DND-41 (cell line): ENCODE measurements around the gene BAHCC1.

Experiments used
- ATAC-seq: fragments of 200-7000 bp; cut with Tn5 transposase; 3 replicates; pipeline ENCODE4 v1.9.1; 2021; ENCODE audit warnings: low read depth; ENCODE audit not compliant: insufficient read depth
- DNase-seq: peaks from one replicate; pipeline ENCODE4 v3.0.0-alpha.2; 2020
- H2AFZ ChIP-seq: 2 replicates; pipeline ENCODE4 v1.6.0; 2012; ENCODE audit warnings: low read depth, low read length
- H3K27ac ChIP-seq: 2 replicates; pipeline ENCODE4 v1.5.1; 2012; ENCODE audit warnings: low read length, inconsistent platforms
- H3K27me3 ChIP-seq: fragments of 200-600 bp; sonication (generic); 2 replicates; pipeline ENCODE4 v1.6.0; 2012; ENCODE audit warnings: low read length, mild to moderate bottlenecking, inconsistent platforms; ENCODE audit not compliant: insufficient read depth, poor library complexity
- H3K36me3 ChIP-seq: 2 replicates; pipeline ENCODE4 v1.5.1; 2012; ENCODE audit warnings: low read length, inconsistent platforms; ENCODE audit not compliant: insufficient read depth
- H3K4me1 ChIP-seq: 2 replicates; pipeline ENCODE4 v1.5.1; 2012; ENCODE audit warnings: mild to moderate bottlenecking, low read length; ENCODE audit not compliant: insufficient read depth
- H3K4me2 ChIP-seq: 2 replicates; pipeline ENCODE4 v1.6.0; 2012; ENCODE audit warnings: mild to moderate bottlenecking, moderate library complexity, low read length, inconsistent platforms; ENCODE audit not compliant: insufficient read depth
- H3K4me3 ChIP-seq, 2 experiments: fragments of 200-600 bp in 1 of 2; shearing (Covaris generic) in 1 of 2; 2 replicates each; pipeline ENCODE4 v1.5.1; 2012 to 2016; ENCODE audit warnings: inconsistent platforms in 2 of 2, low read length in 2 of 2, mild to moderate bottlenecking in 2 of 2, low read depth in 1 of 2, moderate library complexity in 1 of 2
- H3K79me2 ChIP-seq: 2 replicates; pipeline ENCODE4 v1.6.0; 2012; ENCODE audit warnings: low read length, inconsistent platforms; ENCODE audit not compliant: insufficient read depth
- H3K9ac ChIP-seq: 2 replicates; pipeline ENCODE4 v1.6.0; 2012; ENCODE audit warnings: low read depth, mild to moderate bottlenecking, inconsistent platforms, low read length, moderate library complexity
- H3K9me3 ChIP-seq: 2 replicates; pipeline ENCODE4 v1.5.1; 2012; ENCODE audit warnings: low read length, moderate library complexity, mild to moderate bottlenecking, inconsistent platforms; ENCODE audit not compliant: insufficient read depth, severe bottlenecking
- H4K20me1 ChIP-seq: 2 replicates; pipeline ENCODE4 v1.6.0; 2012; ENCODE audit warnings: low read length; ENCODE audit not compliant: insufficient read depth
- EZH2 ChIP-seq: IDR thresholded peaks from 3 replicates; pipeline ENCODE4 v1.6.1; 2012; ENCODE audit warnings: borderline replicate concordance, low read depth, mild to moderate bottlenecking, moderate library complexity, low read length, inconsistent platforms; ENCODE audit not compliant: severe bottlenecking
- TF ChIP-seq, protein P1 (sequence below): IDR thresholded peaks from 2 replicates; pipeline ENCODE4 v1.5.1; 2012; ENCODE audit warnings: borderline replicate concordance, low read length, moderate library complexity, mild to moderate bottlenecking; ENCODE audit not compliant: poor library complexity, severe bottlenecking; ENCODE audit errors: extremely low read depth

Gene BAHCC1

DNA sequence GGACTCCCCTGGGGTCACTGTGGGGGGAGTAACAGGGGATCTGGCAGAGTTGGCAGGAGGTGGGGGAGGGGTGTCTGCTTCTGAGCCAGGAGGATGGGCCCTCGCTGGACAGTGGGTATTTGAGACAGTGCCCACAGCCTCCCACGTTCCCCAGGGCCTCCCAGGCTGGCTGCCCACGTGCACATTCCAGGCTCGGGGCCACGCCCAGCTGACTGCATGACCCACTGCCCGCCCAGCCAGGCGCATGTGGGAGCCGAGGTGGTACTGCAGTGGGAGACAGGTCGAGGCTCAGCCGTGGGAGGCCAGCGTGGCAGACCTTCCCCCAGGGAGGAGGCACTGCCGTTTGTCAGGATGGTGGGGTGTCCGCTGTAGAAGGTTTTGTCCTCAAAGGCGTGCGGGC lies 38.8 kb downstream of the BAHCC1 start:
- ATAC-seq (no peak), DNase-seq (no peak)
- H3K36me3 ChIP-seq, result no peaks in the 10 kb centered on the region
- TF ChIP-seq, protein P1, sequence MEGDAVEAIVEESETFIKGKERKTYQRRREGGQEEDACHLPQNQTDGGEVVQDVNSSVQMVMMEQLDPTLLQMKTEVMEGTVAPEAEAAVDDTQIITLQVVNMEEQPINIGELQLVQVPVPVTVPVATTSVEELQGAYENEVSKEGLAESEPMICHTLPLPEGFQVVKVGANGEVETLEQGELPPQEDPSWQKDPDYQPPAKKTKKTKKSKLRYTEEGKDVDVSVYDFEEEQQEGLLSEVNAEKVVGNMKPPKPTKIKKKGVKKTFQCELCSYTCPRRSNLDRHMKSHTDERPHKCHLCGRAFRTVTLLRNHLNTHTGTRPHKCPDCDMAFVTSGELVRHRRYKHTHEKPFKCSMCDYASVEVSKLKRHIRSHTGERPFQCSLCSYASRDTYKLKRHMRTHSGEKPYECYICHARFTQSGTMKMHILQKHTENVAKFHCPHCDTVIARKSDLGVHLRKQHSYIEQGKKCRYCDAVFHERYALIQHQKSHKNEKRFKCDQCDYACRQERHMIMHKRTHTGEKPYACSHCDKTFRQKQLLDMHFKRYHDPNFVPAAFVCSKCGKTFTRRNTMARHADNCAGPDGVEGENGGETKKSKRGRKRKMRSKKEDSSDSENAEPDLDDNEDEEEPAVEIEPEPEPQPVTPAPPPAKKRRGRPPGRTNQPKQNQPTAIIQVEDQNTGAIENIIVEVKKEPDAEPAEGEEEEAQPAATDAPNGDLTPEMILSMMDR, result no peak
- no peak for TF ChIP-seq EZH2
- no peaks in the 10 kb centered on the region for H3K27me3 ChIP-seq
- H3K27ac ChIP-seq, result no peak overlapping the region
- H3K9ac ChIP-seq, result no peak overlapping the region
- H2AFZ ChIP-seq, result no peak overlapping the region
- peaks cover 13% of the 10 kb centered on the region for H3K4me1 ChIP-seq
- 0 out of 2 replicates have a peak, but pooled peaks cover 2% of the 10 kb centered on the region for H3K79me2 ChIP-seq
- peaks cover 15% of the 10 kb centered on the region for H4K20me1 ChIP-seq
- H3K4me3 ChIP-seq, result no peak overlapping the region
- H3K4me2 ChIP-seq, result no peak overlapping the region
- no peaks in the 10 kb centered on the region for H3K9me3 ChIP-seq

DNA sequence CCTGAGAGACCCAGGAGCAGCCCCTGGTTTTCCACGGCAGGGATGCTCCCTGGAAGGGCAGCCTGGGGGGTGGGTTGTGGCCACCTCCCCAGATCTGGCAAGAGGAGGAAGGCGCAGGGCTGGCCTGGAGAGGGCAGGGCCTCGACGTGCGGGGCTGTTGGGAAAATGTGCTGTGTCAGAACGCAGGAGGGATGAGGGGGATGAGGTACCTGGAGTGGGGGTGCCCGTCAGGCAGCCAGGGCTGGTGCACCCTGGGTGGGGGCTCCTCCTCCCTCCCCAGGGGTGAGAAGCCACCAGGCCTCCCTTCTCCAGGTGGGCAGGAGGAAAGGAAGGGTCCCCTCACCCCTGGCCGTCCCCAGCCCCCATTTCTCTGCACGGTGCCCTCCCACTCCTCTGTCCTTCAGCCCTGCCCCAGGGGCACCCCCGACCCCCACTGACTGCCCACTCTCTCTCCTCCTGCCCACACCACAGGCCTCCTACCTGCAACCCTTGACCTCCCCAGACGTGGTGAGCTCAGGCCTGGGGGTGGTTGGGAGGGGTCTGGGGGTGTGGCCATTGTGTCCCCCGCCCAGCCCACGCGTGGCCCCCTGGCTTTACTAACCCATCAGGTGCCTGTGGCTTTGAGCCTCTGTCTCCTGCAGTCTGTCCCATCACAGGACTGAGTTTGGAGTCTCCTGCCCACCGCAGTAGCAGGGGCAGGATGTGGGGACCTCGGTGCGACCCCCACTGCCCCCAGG lies 39.6 kb downstream of the BAHCC1 start:
- H3K36me3 ChIP-seq, result no peaks in the 10 kb centered on the region
- ATAC-seq (no peak), DNase-seq (no peak)
- no peak overlapping the region for H3K9ac ChIP-seq
- no peaks in the 10 kb centered on the region for H3K9me3 ChIP-seq
- no peak overlapping the region for H3K27ac ChIP-seq
- no peak overlapping the region for H3K4me2 ChIP-seq
- TF ChIP-seq, protein P1, result no peak
- TF ChIP-seq EZH2, result no peak
- no peaks in the 10 kb centered on the region for H3K27me3 ChIP-seq
- no peak overlapping the region for H2AFZ ChIP-seq
- no peak overlapping the region for H3K4me3 ChIP-seq
- peaks cover 15% of the 10 kb centered on the region for H4K20me1 ChIP-seq
- peaks cover 6% of the 10 kb centered on the region for H3K4me1 ChIP-seq
- H3K79me2 ChIP-seq, result 0 out of 2 replicates have a peak, but pooled peaks cover 2% of the 10 kb centered on the region

DNA sequence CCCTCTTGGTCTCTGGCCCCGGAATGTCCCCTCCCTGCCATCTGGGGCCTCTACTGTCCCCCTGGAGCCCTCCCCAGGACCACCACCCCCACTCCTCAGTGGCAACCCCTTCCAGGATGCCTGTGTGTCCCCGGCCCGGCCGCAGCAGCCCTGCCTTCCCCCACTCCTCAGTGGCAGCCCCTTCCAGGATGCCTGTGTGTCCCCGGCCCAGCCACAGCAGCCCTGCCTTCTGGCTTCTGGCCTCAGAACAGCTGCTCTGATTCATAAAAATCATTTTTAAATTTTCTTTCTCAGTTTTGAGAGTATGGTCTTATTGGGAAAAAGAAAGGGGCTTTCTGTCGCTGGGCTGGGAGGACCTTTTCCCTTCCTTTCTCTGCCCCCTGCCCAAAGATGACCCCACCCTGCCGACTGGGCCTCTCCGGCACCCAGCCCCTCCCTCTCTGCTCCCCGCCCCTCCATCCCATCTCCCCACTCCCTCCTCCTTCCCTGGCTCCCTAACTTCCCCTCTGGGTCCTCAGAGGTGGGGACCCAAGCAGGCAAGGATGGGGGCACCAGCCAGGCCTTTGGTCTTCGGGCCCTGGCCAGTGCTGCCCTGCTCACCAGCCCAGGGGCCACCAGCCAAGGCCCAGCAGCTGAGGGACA lies 40.5 kb downstream of the BAHCC1 start:
- TF ChIP-seq, protein P1, result no peak
- no peak for TF ChIP-seq EZH2
- no peak overlapping the region for H2AFZ ChIP-seq
- no peaks in the 10 kb centered on the region for H3K27me3 ChIP-seq
- ATAC-seq (no peak), DNase-seq (no peak)
- no peaks in the 10 kb centered on the region for H3K9me3 ChIP-seq
- H3K4me3 ChIP-seq, result no peak overlapping the region
- H3K4me1 ChIP-seq, result no peaks in the 10 kb centered on the region
- H3K27ac ChIP-seq, result no peak overlapping the region
- no peak overlapping the region for H3K9ac ChIP-seq
- peaks cover 15% of the 10 kb centered on the region for H4K20me1 ChIP-seq
- H3K79me2 ChIP-seq, result 0 out of 2 replicates have a peak, but pooled peaks cover 2% of the 10 kb centered on the region
- H3K36me3 ChIP-seq, result no peaks in the 10 kb centered on the region
- H3K4me2 ChIP-seq, result no peak overlapping the region
